Rectal smooth muscle tissue (tissue), 1 donor: ENCODE data around the gene HBP1.
"Not testable (repeated sequence)": the region's sequence is repeated elsewhere in the genome, so short reads cannot be mapped to it uniquely, and the experiment has no call there.

Experiments
- H3K27ac ChIP-seq: one replicate; pipeline ENCODE4 v1.7.0; 2013; ENCODE audit warnings: low read depth, low read length, inconsistent platforms
- H3K27me3 ChIP-seq: one replicate; pipeline ENCODE4 v1.7.0; 2013; ENCODE audit warnings: low read length; ENCODE audit not compliant: control insufficient read depth, insufficient read depth
- H3K36me3 ChIP-seq: one replicate; pipeline ENCODE4 v1.7.0; 2013; ENCODE audit warnings: low read length; ENCODE audit not compliant: control insufficient read depth, insufficient read depth
- H3K4me1 ChIP-seq: one replicate; pipeline ENCODE4 v1.7.0; 2013; ENCODE audit warnings: low read length; ENCODE audit not compliant: control insufficient read depth, insufficient read depth
- H3K4me3 ChIP-seq: one replicate; pipeline ENCODE4 v1.7.0; 2013; ENCODE audit warnings: low read length
- H3K9ac ChIP-seq: one replicate; pipeline ENCODE4 v1.7.0; 2013; ENCODE audit warnings: low read length

Gene HBP1

DNA sequence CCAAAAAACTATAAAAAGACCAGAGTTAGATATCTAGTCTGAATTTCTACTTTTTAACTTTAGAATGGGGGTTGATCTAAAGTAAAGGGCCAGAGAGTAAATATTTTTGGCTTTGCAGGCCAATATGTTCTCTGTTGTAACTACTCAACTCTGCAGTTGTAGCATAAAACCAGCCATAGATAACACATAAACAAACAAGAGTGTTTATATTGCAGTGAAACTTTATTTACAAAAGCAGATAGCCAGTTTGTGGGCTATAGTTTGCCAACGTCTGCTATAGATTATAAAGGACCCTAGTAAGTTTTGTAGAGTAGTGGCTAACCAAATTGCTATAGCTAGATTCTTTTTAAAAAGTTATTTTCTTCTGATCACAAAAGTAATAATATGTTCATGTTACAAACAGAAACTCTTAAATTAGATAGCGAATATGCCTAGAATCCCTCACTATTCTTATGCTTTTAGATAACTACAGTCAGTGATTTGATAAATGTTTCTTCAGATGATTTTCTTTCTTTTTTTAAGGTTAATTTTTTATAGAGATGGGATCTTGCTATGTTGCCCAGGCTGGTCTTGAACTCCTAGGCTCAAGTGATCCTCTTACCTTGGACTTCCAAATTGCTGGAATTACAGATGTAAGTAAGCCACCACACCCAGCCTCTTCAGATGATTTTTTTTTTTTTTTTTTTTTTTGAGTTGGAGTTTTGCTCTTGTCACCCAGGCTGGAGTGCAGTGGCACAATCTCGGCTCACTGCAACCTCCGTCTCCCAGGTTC lies 23.6 kb upstream of the HBP1 start:
- Histone ChIP-seq H3K4me1 (peaks cover 4% of the 10 kb centered on the region), H3K9ac (no peak overlapping the region), H3K27me3 (no peaks in the 10 kb centered on the region), H3K4me3 (no peak overlapping the region), H3K36me3 (no peaks in the 10 kb centered on the region), H3K27ac (no peak overlapping the region)

DNA sequence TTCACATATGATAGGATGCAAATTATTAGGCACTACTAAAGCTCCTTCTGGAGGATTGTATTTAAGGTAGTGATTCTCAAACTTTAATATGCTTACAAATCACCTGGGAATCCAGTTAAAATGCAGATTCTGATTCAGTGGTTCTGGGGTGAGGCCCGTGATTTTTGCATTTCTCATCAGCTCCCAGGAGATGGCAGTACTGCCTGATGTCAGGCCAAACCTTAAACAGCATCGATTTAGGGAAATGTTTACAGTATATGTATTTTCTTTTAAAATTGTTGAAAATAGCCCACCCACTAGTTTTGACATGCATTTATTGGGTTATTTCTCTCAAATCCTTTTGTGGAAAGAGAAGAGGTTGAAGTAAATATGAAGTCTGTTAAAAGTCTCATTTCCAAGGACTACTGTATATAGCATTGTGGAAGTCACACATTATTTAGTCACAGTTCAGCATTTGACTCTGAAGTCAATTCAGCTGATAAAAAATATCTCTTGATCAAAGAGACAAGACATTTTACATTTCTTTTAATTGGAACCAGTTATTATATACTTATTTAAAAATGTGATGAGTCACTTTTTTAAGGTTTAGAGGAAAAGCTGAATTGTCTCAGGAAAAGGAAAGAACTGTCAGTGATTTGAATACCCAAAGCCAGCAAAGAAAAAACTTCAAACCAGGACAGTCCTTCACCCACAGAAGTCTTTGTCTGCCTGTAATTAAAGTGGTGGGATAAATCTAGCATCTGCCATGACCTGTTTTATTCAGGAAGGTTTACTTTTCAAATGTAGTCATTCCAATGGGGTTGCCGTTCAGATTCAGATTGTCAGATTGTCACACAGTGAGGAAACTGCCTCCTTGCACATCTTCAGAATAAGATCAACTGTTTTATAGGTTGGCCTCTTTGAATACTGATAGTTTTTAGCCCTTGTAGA lies 21.1 kb upstream of the HBP1 start:
- H3K27me3 ChIP-seq = no peaks in the 10 kb centered on the region
- H3K9ac ChIP-seq = no peak overlapping the region
- no peak overlapping the region for H3K27ac ChIP-seq
- no peak overlapping the region for H3K4me3 ChIP-seq
- no peaks in the 10 kb centered on the region for H3K36me3 ChIP-seq
- no peaks in the 10 kb centered on the region for H3K4me1 ChIP-seq

DNA sequence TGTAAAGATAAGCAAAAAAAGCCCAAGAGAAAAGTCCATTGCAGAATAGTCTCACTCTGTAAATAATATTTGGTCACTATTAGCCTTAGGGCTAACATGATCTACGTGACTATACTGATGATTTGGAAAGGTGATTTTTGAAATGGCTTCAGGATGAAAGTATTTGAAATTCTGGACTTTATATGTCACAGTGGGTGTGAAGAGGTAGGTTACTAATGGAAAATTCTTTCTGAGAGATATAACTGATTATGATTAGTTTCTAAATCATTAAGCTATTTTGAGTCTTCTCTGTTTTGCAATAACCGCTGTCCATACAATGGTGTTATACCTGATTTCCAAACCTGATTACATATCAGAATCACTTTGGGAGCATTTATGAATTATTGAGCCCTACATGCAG lies 20.1 kb upstream of the HBP1 start:
- no peaks in the 10 kb centered on the region for H3K4me1 ChIP-seq
- H3K27me3 ChIP-seq = no peaks in the 10 kb centered on the region
- no peaks in the 10 kb centered on the region for H3K36me3 ChIP-seq
- H3K27ac ChIP-seq = no peak overlapping the region
- H3K4me3 ChIP-seq = no peak overlapping the region
- H3K9ac ChIP-seq = no peak overlapping the region

DNA sequence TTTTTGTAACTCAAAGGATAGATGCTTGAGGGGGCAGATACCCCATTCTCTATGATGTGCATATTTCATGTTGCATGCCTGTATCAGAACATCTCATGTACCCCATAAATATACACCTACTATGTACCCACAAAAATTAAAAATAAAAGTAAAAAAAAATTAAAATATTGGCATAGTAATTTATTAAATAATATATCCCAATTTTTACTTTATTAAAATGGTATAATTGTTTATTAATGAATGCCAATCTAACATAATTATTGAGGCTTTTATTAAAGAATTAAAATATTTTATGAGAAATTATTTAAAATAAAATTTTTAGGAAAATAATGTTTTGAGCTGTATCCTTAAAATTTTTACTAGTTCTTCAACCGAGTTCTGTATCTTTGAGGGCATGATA lies 18.9 kb upstream of the HBP1 start:
- Histone ChIP-seq H3K27ac (no peak overlapping the region), H3K27me3 (no peaks in the 10 kb centered on the region), H3K4me1 (no peaks in the 10 kb centered on the region), H3K9ac (no peak overlapping the region), H3K4me3 (no peak overlapping the region), H3K36me3 (no peaks in the 10 kb centered on the region)

DNA sequence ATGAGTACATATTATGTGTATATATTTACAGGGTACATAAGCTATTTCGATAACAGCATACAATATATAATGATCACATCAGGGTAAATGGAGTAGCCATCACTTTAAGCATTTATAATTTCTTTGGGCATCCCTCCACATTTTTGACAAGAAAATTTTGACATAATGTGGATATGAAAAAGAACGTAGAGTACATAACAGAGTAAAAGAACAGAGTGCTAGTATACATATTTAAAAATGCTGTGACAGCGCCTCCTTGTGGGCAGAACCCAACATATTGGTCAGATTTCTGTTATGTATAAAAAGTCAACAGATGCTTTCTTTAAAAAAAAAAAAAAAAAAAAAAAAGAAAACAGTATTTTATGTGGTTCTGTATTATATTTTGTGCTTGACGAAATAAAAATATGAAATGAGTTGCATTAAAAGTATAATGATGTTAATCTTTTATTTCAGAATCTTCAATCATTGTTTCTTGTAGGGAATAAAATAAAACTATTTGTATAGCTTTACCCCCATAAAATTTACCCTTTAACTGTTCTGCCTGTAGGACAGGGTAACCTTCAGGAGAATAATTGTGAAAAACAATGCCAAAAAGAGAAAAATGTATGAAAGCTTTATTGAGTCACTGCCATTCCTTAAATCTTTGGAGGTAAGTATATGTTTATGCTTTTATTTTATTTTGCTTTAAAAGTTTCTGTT lies 18.3 kb upstream of the HBP1 start:
- Histone ChIP-seq H3K4me1 (no peaks in the 10 kb centered on the region), H3K4me3 (no peak overlapping the region), H3K9ac (no peak overlapping the region), H3K27me3 (no peaks in the 10 kb centered on the region), H3K27ac (no peak overlapping the region), H3K36me3 (no peaks in the 10 kb centered on the region)

DNA sequence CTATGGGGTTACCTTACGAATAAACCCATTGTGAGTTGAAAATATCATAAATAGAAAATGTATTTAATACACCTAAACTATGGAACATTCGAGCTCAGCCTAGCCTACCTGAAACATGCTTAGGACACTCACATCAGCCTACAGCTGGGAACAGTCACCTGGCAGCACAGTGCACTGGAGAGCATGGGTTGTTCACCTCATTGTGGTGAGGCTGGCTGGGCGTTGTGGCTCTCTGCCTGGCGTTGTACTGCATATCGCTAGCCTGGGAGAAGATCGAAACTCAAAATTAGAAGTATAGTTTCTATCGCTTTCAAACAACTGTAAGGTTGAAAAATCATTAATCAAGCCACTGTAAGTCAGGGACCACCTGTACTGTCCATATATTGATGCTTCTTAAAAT lies 17.3 kb upstream of the HBP1 start:
- Histone ChIP-seq H3K4me1 (no peaks in the 10 kb centered on the region), H3K4me3 (no peak overlapping the region), H3K36me3 (no peaks in the 10 kb centered on the region), H3K9ac (no peak overlapping the region), H3K27ac (no peak overlapping the region), H3K27me3 (no peaks in the 10 kb centered on the region)

DNA sequence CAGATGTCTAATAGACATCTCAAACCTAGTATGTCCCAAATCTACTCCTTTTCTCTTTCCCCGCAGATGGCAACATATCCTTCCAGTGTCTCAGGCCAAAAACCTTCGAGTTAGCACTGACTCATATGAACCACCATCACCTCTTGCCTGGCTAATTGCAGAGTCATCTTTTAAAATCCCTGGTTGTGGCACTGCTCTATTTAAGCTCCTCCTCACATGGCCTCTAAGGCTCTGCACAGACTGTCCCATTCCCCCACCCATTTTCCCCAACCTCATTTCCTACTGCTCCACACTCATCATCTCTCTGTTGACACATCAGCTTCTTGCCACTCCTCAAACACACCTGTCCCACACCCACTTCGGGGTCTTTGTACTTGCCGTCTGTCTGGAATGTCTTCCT lies 16.8 kb upstream of the HBP1 start:
- no peak overlapping the region for H3K9ac ChIP-seq
- no peak overlapping the region for H3K4me3 ChIP-seq
- H3K36me3 ChIP-seq = no peaks in the 10 kb centered on the region
- H3K4me1 ChIP-seq = no peaks in the 10 kb centered on the region
- no peaks in the 10 kb centered on the region for H3K27me3 ChIP-seq
- no peak overlapping the region for H3K27ac ChIP-seq

DNA sequence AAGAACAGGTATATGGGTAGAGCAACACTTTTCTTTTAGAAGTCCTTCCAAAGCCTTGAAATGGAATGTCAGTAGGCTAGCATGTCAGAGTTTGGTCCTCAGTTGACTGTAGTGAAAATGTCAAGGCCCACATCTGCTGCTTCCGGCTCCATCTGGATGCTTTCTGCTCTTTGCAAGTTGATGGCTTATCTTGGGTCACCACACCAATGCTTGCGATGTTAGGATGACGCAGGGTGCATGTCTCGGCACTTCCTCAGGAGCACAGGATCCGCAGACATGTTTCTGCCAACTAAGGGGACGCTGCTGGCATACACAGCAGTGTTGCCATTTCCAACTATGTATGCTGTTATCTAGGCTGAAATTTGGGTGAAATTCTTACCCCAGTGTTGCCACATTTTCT lies 14.0 kb upstream of the HBP1 start:
- H3K27ac ChIP-seq = no peak overlapping the region
- H3K9ac ChIP-seq = no peak overlapping the region
- no peak overlapping the region for H3K4me3 ChIP-seq
- H3K4me1 ChIP-seq = no peaks in the 10 kb centered on the region
- no peaks in the 10 kb centered on the region for H3K36me3 ChIP-seq
- no peaks in the 10 kb centered on the region for H3K27me3 ChIP-seq

DNA sequence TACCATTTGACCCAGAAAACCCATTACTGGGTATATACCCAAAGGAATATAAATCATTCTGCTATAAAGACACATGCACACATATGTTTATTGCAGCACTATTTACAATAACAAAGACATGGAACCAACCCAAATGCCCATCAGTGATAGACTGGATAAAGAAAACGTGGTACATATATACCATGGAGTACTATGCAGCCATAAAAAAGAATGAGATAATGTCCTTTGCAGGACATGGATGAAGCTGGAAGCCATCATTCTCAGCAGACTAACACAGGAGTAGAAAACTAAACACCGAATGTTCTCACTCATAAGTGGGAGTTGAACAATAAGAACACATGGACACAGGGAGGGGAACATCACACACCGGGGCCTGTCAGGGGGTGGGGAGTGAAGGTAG lies 13.1 kb upstream of the HBP1 start:
- not testable (repeated sequence) for H3K27me3 ChIP-seq, H3K4me1 ChIP-seq, H3K36me3 ChIP-seq, H3K27ac ChIP-seq, H3K4me3 ChIP-seq, H3K9ac ChIP-seq

DNA sequence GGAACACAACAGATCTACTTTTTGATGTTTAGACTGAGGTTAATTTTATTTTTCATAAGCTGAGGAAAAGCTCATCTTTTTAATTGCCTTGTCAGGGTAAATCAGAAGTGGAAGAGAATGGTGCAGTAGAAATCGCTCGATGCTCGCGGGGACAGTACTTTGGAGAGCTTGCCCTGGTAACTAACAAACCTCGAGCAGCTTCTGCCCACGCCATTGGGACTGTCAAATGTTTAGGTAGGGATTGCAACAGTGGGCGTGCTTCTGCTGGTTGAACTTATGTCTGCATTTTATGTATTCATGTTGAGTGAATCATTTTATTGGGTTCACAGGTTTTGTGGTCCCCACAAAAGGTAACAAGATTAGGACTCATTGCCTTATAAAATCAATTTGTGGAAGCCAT lies 11.7 kb upstream of the HBP1 start:
- H3K9ac ChIP-seq = no peak overlapping the region
- no peaks in the 10 kb centered on the region for H3K4me1 ChIP-seq
- no peak overlapping the region for H3K27ac ChIP-seq
- no peak overlapping the region for H3K4me3 ChIP-seq
- no peaks in the 10 kb centered on the region for H3K36me3 ChIP-seq
- no peaks in the 10 kb centered on the region for H3K27me3 ChIP-seq

DNA sequence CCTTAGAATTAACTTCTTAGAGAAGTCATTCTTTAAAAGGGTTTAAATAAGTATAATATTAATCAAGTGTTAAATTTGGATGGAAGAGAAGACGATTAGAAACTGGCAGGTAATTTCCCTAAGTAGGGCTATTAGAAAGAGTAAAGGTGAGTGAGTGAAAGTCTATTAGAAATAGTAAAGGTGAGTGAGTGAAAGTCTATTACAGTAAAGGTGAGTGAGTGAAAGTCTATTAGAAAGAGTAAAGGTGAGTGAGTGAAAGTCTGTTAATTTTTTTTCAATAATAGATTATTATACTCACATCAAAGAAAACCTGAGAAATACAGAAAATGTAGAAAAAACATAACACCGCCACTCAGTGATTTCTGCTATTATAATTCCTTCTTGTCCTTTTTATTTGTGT lies 10.8 kb upstream of the HBP1 start:
- H3K27ac ChIP-seq = no peak overlapping the region
- H3K4me3 ChIP-seq = no peak overlapping the region
- no peaks in the 10 kb centered on the region for H3K27me3 ChIP-seq
- H3K4me1 ChIP-seq = no peaks in the 10 kb centered on the region
- H3K36me3 ChIP-seq = no peaks in the 10 kb centered on the region
- no peak overlapping the region for H3K9ac ChIP-seq

DNA sequence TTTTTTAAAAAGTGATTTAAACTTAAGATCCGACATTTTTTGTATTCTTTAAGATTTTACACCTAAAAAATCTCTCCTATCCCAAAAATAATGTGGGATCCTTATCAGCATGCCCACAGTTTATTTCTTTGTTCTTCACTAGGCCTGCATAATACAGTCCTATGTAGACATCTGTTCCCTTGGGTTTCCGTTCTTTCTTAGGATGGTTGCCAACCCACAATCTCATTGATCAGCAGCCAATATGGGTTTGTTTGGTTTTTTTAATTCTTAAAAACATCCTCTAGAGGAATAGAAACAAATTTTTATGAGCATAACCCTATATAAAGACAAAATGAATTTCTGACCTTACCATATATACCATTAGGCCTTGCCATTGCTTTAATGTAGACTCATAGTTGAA lies 8.4 kb upstream of the HBP1 start:
- H3K27me3 ChIP-seq = no peaks in the 10 kb centered on the region
- no peaks in the 10 kb centered on the region for H3K36me3 ChIP-seq
- no peak overlapping the region for H3K9ac ChIP-seq
- no peaks in the 10 kb centered on the region for H3K4me1 ChIP-seq
- no peak overlapping the region for H3K4me3 ChIP-seq
- H3K27ac ChIP-seq = no peak overlapping the region
